GM11168 (cell line): Measurements from ENCODE around the gene SBNO2.

Source experiments
- in situ Hi-C: fragments of 300-500 bp; cut with MboI; formaldehyde crosslinking; loops from one replicate; pipeline ENCODE4 v1.12.0; 2022; ENCODE audit warnings: low sequenced_read_pairs; ENCODE audit not compliant: unreplicated experiment

Gene SBNO2

GRCh38 chr19:1125601-1126467 is 48.2 kb downstream of the SBNO2 start:
- in situ Hi-C loops = no loop called here

GRCh38 chr19:1123885-1124677 is 50.0 kb downstream of the SBNO2 start:
- in situ Hi-C loops = no loop called here

- in situ Hi-C loops = no loop called here
Observed at GRCh38 chr19:1123381-1123780, 50.7 kb downstream of the SBNO2 start.

- in situ Hi-C loops = no loop called here
Observed at GRCh38 chr19:1122972-1123363, 51.1 kb downstream of the SBNO2 start.

- in situ Hi-C loops = no loop called here
Observed at GRCh38 chr19:1122021-1122971, 51.8 kb downstream of the SBNO2 start.

- in situ Hi-C loops = no loop called here
Observed at GRCh38 chr19:1121395-1121794, 52.7 kb downstream of the SBNO2 start.

GRCh38 chr19:1119475-1120217 is 54.4 kb downstream of the SBNO2 start:
- in situ Hi-C loops = loop anchor here (5.0 to 10.0 kb wide), 2 partner anchors 65 to 83 kb away; no protein-coding TSS in a partner anchor

- in situ Hi-C loops = loop anchor here (5.0 to 10.0 kb wide), 2 partner anchors 66 to 83 kb away; no protein-coding TSS in a partner anchor
Observed at GRCh38 chr19:1118999-1119398, 55.1 kb downstream of the SBNO2 start.

GRCh38 chr19:1117654-1118053 is 56.4 kb downstream of the SBNO2 start:
- in situ Hi-C loops = loop anchor here (5.0 to 10.0 kb wide), 2 partner anchors 67 to 85 kb away; no protein-coding TSS in a partner anchor

- in situ Hi-C loops = loop anchor here (5.0 to 10.0 kb wide), 2 partner anchors 68 to 85 kb away; no protein-coding TSS in a partner anchor
Observed at GRCh38 chr19:1116726-1117581, 57.1 kb downstream of the SBNO2 start.

GRCh38 chr19:1115646-1116420 is 58.2 kb downstream of the SBNO2 start:
- in situ Hi-C loops = loop anchor here (5.0 to 10.0 kb wide), 2 partner anchors 69 to 86 kb away; no protein-coding TSS in a partner anchor

- in situ Hi-C loops = loop anchor here (5.0 to 10.0 kb wide), 2 partner anchors 70 to 88 kb away; no protein-coding TSS in a partner anchor
Observed at GRCh38 chr19:1114728-1115127, 59.3 kb downstream of the SBNO2 start.

- in situ Hi-C loops = loop anchor here (10.0 kb wide), 1 partner anchor 71 kb away; no protein-coding TSS in a partner anchor
Observed at GRCh38 chr19:1113986-1114483, 60.0 kb downstream of the SBNO2 start.

- in situ Hi-C loops = loop anchor here (10.0 kb wide), 1 partner anchor 71 kb away; no protein-coding TSS in a partner anchor
Observed at GRCh38 chr19:1113030-1113985, 60.8 kb downstream of the SBNO2 start.

GRCh38 chr19:1112268-1113029 is 61.6 kb downstream of the SBNO2 start:
- in situ Hi-C loops = loop anchor here (10.0 kb wide), 1 partner anchor 72 kb away; no protein-coding TSS in a partner anchor
